ENCODE data around the gene ARID1B. TPM values are rescaled to one million over a fixed set of nuclear protein-coding genes. Genes with fewer than 3 reads are reported as not detected.

Gene ARID1B
- total and polyA plus RNA-seq, 10 of the 15 experiments (the other 5 are each of a cell fraction or from before 2014, with no cell fraction given) = 24.7 to 133 (median 54.6) TPM

DNA sequence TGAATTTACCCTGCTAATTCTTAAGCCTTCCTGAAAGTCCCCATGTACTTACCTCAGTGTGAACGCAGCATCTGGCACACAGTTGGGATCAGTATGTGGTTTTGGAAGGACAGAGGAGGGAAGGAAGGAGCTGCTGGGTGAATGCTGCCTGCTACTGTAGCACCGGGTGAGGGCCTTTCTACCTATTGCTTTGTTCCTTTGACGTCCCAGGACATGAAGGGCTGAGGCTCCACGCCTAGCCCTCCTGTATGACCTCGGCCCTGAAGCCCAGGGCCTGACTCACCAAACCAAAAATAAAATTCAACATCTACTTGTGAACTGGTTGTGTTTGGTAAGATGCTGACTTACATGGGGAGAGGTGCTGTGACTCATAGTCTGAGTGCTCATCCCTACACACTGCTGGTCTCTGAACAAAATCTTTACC, 51.1 kb downstream of the ARID1B start:
- H3K79me2 ChIP-seq (ENCODE audit: control insufficient read depth, insufficient read depth, low read length) = peaks cover 86% of the 10 kb centered on the region
- POLR2A ChIA-PET = no interaction called here
- no peak overlapping the region for H3K4me2 ChIP-seq (ENCODE audit: control insufficient read depth, insufficient read depth)
- BruUV-seq (replicated peaks) = no TSS peak
- H2AFZ ChIP-seq (ENCODE audit: control insufficient read depth, low read depth, low read length) = no peak overlapping the region
- WGBS (ENCODE audit: insufficient coverage, insufficient replicate concordance, low lambda C conversion rate, missing lambda C conversion rate) = 53% methylated on average over 5 of the region's 5 CpGs
- no peaks in the 10 kb centered on the region for H3K27me3 ChIP-seq (replicated peaks in 1 of 2; ENCODE audit: control insufficient read depth in 2 of 2, insufficient read depth in 2 of 2, low read length in 1 of 2)
- FAIRE-seq (no peak), DNase-seq (ENCODE audit: low read depth, low spot score) (no peak), ATAC-seq (peak; percentile 32)
- H3K4me1 ChIP-seq (ENCODE audit: control insufficient read depth, insufficient read depth, low read length) = peaks cover 3% of the 10 kb centered on the region; the same call in 1 of the 2 replicates
- H3K9ac ChIP-seq (ENCODE audit: control insufficient read depth, insufficient read depth, low read length) = peak overlapping the region; percentile 6; the same call in 1 of the 2 replicates
- SMC1A ChIA-PET (ENCODE audit: uncharacterized antibody, unreplicated experiment) = interaction anchor here (0.9 to 1.8 kb wide), 3 partner anchors 16 to 36 kb away, joined by 3 to 4 read pairs (median 4); no protein-coding TSS in a partner anchor
- TF ChIP-seq NFYA (IDR thresholded peaks at IDR 0.05; ENCODE audit: borderline replicate concordance, low read depth, low read length) (no peak), DPF2 (IDR thresholded peaks at IDR 0.05) (no peak), SUZ12 (IDR thresholded peaks at IDR 0.05; ENCODE audit: unreplicated experiment) (no peak), CBFB (IDR thresholded peaks at IDR 0.05; ENCODE audit: low read depth) (no peak), SMARCA5 (IDR thresholded peaks at IDR 0.05) (no peak)
- H4K20me1 ChIP-seq (ENCODE audit: control insufficient read depth, insufficient read depth) = no peaks in the 10 kb centered on the region
- CTCF ChIA-PET = interaction anchor here (0.7 kb wide), 1 partner anchor 1427 kb away, joined by 3 read pairs; no protein-coding TSS in a partner anchor
- no peaks in the 10 kb centered on the region for H3K9me3 ChIP-seq (replicated peaks; ENCODE audit: control insufficient read depth, insufficient read depth, low read length)
- intact Hi-C loops (cut with micrococcal nuclease; ENCODE audit: unreplicated experiment) (no loop called here), in situ Hi-C loops (cut with MboI) (no loop called here)
- H3K36me3 ChIP-seq (ENCODE audit: control insufficient read depth in 2 of 2, insufficient read depth in 2 of 2, low read length in 1 of 2) = peaks cover 3 to 28% of the 10 kb centered on the region in 2 experiments
- RAD21 ChIA-PET (ENCODE audit: unreplicated experiment) = interaction anchor here (0.6 to 1.2 kb wide), 3 partner anchors 26 to 391 kb away, joined by 3 read pairs; no protein-coding TSS in a partner anchor
- H3K4me3 ChIP-seq = no peak overlapping the region
- H3K27ac ChIP-seq (ENCODE audit: control insufficient read depth, insufficient read depth) = no peak overlapping the region; the same call in 1 of the 2 replicates

GRCh38 chr6:156830126-156830525, 52.9 kb downstream of the ARID1B start:
- in situ Hi-C loops (cut with MboI) (no loop called here), intact Hi-C loops (cut with micrococcal nuclease; ENCODE audit: unreplicated experiment) (no loop called here)
- CTCF ChIA-PET = interaction anchor here (1.4 to 2.0 kb wide), 2 partner anchors 10 to 21 kb away, joined by 4 to 5 read pairs; no protein-coding TSS in a partner anchor
- POLR2A ChIA-PET = interaction anchor here (1.4 kb wide), 1 partner anchor 63 kb away, joined by 3 read pairs; no protein-coding TSS in a partner anchor
- DNase-seq (ENCODE audit: low read depth, low spot score) = no peak
- SMC1A ChIA-PET (ENCODE audit: uncharacterized antibody, unreplicated experiment) = interaction anchor here (3.9 kb wide), 1 partner anchor 11 kb away, joined by 12 read pairs; no protein-coding TSS in a partner anchor
- peaks cover 2% of the 10 kb centered on the region; the same call in 1 of the 2 replicates for H3K4me1 ChIP-seq (ENCODE audit: control insufficient read depth, insufficient read depth, low read length)
- no peak overlapping the region for H3K27ac ChIP-seq (ENCODE audit: control insufficient read depth, insufficient read depth)
- WGBS (ENCODE audit: insufficient coverage, insufficient replicate concordance, low lambda C conversion rate, missing lambda C conversion rate) = 98% methylated on average over 9 of the region's 9 CpGs
- ATAC-seq = no peak
- H3K36me3 ChIP-seq (ENCODE audit: control insufficient read depth in 2 of 2, insufficient read depth in 2 of 2, low read length in 1 of 2) = peaks cover 3 to 28% of the 10 kb centered on the region in 2 experiments
- no peak overlapping the region for H2AFZ ChIP-seq (ENCODE audit: control insufficient read depth, low read depth, low read length)
- no peaks in the 10 kb centered on the region for H4K20me1 ChIP-seq (ENCODE audit: control insufficient read depth, insufficient read depth)
- no peak overlapping the region for H3K9ac ChIP-seq (ENCODE audit: control insufficient read depth, insufficient read depth, low read length)
- H3K4me3 ChIP-seq = no peak overlapping the region
- no TSS peak for BruUV-seq (replicated peaks)
- FAIRE-seq = no peak
- RAD21 ChIA-PET (ENCODE audit: unreplicated experiment) = interaction anchor here (2.6 kb wide), 1 partner anchor 10 kb away, joined by 14 read pairs; no protein-coding TSS in a partner anchor
- H3K79me2 ChIP-seq (ENCODE audit: control insufficient read depth, insufficient read depth, low read length) = peaks cover 85% of the 10 kb centered on the region
- H3K27me3 ChIP-seq (replicated peaks in 1 of 2; ENCODE audit: control insufficient read depth in 2 of 2, insufficient read depth in 2 of 2, low read length in 1 of 2) = no peaks in the 10 kb centered on the region
- H3K9me3 ChIP-seq (replicated peaks; ENCODE audit: control insufficient read depth, insufficient read depth, low read length) = no peaks in the 10 kb centered on the region
- no peak overlapping the region for H3K4me2 ChIP-seq (ENCODE audit: control insufficient read depth, insufficient read depth)
- no peak for TF ChIP-seq CBX5 (IDR thresholded peaks at IDR 0.05; ENCODE audit: low read depth)
- TF ChIP-seq IKZF2 (IDR thresholded peaks at IDR 0.05) = no peak
- TF ChIP-seq SIX5 (IDR thresholded peaks at IDR 0.05; ENCODE audit: low read depth, low read length, severe bottlenecking) = no peak
- TF ChIP-seq ZBED1 (IDR thresholded peaks at IDR 0.05; ENCODE audit: borderline replicate concordance) = no peak
- TF ChIP-seq ZBTB11 (CRISPR knock-in tag; IDR thresholded peaks at IDR 0.05) = no peak
- no peak for TF ChIP-seq ZNF217 (IDR thresholded peaks at IDR 0.05)
- no peak for TF ChIP-seq PAX5 (IDR thresholded peaks at IDR 0.05; ENCODE audit: borderline replicate concordance, low read depth, low read length)
- TF ChIP-seq MEF2A (IDR thresholded peaks at IDR 0.05; ENCODE audit: insufficient read depth, low read depth, low read length) = no peak
- TF ChIP-seq MTA2 (IDR thresholded peaks at IDR 0.05; ENCODE audit: low read depth) = no peak
- no peak for TF ChIP-seq EGR1 (IDR thresholded peaks at IDR 0.05; ENCODE audit: borderline replicate concordance in 1 of 2, low read depth in 2 of 2, low read length in 2 of 2)
- TF ChIP-seq BRCA1 (IDR thresholded peaks at IDR 0.05; ENCODE audit: low read depth, low read length) = no peak

All from GM12878 (cell line).